HG03108 (cell line): ENCODE data around the gene CD180.

ENCODE experiments used
- ATAC-seq: cut with Tn5 transposase; IDR thresholded peaks from one replicate; pipeline ENCODE4 v1.9.1; 2021; ENCODE audit warnings: moderate library complexity; ENCODE audit not compliant: unreplicated experiment

CD180 gene

DNA sequence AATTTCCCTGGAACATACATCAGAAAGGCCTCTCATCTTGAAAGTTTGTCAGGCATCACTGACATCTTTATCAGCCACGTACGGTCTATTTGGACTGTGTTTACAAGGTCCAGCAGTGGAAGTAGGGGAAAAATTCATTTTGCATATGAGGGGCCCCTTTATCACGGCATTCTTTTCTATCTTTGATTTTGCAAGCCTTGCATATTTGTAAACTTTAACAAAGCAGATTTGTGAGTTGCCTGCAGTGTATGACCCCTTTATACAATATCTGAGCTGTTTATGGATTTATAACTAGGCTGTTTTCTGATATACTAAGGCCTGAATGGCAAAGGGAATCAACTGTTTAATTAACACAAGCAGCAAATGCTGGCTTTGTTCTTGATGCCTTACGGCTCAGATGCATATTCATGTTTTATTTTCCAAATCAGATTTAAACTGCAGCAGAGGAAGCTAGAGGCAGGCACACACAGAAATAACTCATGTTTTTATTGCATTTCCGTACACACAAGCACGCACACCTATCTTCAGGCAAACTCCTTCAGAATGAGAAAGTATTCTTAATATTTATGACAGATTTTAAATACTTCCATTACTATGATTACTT lies 61.1 kb downstream of the CD180 start:
- no peak for ATAC-seq

DNA sequence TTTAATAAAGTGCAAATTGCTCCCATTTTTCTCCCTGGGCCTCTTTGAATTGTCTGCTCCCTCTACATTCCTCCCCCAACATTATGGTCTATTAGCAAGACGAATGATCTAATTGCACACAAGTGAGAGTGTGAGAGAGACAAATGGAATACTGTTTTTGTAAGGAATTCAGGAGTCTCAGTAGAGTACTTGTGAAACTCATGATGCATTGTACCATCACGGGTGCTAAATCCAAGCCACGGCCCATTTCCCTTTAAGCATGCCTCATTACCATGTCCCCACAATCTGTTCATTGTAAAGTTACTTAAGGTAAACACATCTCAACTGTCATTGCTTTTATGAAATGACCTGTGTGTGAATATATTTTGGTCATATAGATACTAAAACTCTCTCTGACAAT lies 62.8 kb downstream of the CD180 start:
- no peak for ATAC-seq

DNA sequence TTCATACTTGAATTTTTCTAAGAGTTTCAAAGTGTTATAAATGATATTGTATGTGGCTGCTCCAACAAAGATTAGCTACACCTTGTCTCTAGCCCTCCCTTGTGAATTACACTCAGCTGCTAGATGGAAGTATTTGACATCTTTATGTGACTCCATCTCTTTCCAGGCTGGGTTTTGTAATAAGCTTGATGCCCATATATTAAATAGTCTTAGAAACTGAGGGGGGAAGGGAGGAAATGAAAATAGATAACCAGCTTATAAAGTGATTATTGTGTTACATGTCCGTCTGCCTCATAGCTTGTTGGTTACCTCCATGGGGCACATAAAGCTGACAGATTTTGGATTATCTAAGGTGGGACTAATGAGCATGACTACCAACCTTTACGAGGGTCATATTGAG lies 63.4 kb downstream of the CD180 start:
- ATAC-seq, result no peak

DNA sequence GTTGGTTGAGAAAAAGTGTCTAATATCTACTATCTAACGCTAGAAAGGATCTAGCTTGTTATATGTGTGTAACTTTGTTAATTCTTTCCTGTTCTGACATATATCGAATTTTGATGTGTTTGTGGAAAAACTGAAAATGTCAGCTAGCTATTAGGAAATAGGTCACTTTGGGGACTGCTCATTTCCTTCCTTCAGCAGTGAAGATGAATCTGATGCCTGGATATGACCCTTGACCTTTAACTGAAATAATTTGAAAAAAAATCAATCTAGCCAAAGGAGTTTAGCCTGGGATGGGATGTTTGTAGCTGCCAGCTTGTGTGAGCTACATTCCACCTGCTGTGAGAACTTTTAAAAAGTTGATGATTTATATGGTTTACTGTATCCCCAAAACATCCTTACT lies 66.8 kb downstream of the CD180 start:
- no peak for ATAC-seq
